HS-5 (cell line): ENCODE measurements around the gene DNAH17.
"Not testable (repeated sequence)": the region's sequence is repeated elsewhere in the genome, so short reads cannot be mapped to it uniquely, and the experiment has no call there.

ENCODE experiments used
- DNase-seq: peaks from one replicate; pipeline ENCODE4 v3.0.0-alpha.2; 2012; ENCODE audit warnings: low read depth

The DNAH17 gene

DNA sequence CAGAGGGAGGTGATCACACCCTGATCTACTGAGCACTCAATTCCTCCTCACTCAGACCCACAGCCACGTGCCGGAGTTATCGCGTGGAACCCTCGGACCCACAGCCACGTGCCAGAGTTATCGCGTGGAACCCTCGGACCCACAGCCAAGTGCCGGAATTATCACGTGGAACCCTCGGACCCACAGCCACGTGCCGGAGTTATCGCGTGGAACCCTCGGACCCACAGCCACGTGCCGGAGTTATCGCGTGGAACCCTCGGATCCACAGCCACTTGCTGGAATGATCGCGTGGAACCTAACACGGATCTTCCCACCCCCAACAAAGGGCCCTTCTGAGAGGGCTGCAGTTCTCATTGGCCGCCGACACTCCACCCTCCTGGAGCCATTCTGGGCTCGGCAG, 101.0 kb downstream of the DNAH17 start:
- no peak for DNase-seq

DNA sequence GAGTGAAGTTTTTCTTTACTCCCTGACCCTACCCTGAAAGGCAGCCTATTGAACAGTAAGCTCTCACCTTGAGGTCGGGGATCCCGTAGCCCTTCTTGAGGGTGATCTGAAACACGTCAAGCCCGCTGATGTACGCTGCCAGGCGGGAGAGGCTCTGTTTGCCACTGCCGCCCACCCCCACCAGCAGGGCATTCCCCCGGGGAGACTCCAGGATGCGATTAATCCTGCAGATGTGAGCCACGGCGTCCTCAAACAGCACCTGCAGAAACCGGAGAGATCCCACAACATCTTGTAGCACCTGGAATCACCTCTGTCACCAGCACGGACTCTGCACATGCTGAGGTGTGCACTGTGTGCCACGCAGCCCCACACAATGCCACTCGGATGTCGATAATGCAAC, 102.0 kb downstream of the DNAH17 start:
- no peak for DNase-seq

DNA sequence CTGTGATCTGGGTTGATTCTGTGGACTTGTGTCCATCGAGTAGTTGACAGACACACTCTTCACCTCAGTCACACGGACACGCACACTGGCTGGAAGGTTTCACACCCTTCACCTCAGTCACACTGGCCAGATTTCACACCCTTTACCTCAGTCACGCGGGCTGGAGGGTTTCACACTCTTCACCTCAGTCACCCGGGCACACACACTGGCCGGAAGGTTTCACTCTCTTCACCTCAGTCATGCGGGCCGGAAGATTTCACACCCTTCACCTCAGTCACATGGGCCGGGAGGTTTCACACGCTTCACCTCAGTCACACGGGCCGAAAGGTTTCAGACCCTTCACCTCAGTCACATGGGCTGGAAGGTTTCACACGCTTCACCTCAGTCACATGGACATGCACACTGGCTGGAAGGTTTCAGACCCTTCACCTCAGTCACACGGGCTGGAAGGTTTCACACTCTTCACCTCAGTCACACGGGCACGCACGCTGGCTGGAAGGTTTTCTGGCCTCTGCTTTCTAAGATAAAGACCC, 102.5 kb downstream of the DNAH17 start:
- DNase-seq: no peak

DNA sequence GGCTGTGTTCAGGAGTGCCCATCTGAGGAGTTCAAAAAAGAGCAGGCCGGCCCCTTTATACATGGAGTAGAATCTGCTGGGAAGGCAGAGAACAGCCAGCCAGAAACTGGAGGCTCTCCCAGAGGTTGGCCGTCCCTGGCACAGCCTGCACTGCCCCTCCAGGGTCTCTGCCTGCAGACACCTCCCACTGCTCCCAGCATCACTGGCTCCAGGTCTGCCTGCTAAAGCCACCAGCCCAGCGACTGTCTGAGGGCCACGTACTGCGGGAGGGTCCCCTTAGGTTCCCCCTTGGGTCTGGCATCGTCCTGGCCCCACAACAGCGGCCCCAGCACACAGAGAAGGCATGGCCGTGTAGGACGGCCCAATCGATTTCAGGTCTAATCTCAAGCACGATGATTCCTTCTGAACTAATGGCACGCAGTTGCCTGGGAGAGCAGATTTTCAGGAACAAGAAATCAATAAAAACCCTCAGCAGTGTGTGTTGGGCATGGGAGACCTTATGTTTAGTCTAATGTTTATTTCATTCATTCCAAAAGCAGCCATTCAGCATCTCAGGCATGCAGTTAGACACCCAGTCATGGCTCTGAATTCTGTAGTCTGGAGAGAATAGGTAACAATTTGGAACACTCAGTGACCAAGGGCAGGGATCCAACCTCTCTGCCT, 103.1 kb downstream of the DNAH17 start:
- DNase-seq: no peak

DNA sequence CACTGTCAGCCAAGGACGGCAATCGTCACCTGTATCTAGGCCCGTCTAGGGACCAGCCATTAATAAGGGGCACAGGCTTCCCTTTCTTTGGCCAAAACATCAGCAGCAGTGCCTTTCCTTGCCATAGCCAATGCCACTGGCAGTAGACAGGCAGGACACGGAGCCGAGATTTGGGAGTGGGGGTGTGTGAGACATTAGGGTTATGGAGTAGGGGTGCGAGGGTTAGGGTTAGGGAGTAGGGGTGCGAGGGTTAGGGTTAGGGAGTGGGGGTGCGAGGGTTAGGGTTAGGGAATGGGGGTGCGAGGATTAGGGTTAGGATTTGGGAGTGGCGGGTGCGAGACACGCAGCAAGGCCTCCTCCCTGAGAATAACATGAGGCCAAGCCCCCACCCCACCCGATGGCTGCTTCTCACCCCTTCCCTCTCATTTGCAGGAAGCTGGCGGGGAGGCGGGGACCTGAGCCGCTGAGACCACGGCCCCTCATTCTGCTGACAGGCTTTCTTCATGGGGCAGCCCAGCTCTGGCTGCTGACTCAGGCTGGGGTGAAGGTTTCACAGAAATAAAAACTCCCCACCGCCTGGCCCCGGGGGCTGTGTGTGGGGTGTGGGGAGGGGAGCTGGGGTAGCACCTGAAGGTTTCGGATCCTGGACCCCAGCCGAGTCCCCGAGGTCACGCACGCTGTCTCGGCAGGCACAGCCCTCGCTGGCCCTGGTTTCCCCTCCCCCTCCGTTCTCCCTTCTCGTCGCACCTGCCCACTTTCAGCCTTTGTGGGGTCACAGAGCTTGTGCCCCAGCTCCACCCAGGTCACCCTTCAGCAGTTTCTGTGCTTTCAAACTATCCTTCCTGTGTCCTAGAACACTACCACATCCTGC, 104.9 kb downstream of the DNAH17 start:
- DNase-seq: no peak

DNA sequence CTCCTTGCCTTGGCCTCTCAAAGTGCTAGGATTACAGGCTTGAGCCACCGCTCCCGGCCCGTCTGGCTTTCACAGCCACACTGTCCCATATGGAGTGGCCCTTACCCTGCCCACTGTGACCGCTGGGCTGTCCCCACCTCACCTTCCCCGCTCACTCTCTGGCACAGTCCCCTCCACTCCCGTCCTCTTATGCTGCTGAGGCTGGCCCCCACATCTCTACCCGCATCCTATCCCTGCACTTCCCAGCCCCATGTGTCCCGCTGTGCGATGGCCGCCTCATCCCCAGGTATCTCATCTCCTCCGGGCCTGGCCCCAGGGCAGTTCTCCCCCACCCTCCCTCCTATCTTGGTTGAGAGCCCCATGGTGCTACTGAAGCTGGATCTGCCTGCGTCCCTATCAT, 105.6 kb downstream of the DNAH17 start:
- no peak for DNase-seq

DNA sequence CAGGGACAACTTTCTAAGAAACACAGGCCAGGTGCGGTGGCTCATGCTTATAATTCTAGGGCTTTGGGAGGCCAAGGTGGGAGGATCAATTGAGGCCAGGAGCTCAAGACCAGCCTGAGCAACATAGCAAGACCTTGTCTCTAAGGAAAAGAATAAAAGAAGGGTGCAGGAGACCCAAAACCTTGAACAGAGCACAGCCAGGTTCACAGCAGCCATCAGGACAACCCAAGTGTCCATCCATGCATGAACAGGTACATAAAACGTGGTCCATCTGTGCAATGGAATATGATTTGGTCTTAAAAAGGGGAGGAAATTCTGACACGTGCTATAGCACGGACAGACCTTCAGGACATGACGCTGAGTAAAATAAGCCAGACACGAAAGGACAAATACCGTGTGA, 107.8 kb downstream of the DNAH17 start:
- no peak for DNase-seq

DNA sequence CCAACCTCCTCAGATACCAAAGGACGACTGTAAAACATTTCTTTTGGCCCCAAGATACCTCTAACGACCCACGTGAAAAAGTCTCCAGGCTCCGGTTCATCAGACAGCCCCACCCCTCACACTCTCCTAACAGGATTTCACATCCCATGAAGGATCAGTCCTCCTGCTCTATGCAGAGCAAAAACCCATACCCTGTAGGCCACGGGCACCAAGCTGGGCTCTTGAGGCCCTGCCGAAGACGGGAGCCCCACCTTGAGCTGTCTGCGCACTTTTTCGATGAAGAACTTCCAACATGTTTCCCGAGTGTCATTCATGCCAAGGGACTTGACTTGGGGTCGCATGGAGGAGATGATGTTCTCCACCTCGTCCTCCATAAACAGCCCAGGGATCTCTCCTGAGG, 108.8 kb downstream of the DNAH17 start:
- DNase-seq: no peak

DNA sequence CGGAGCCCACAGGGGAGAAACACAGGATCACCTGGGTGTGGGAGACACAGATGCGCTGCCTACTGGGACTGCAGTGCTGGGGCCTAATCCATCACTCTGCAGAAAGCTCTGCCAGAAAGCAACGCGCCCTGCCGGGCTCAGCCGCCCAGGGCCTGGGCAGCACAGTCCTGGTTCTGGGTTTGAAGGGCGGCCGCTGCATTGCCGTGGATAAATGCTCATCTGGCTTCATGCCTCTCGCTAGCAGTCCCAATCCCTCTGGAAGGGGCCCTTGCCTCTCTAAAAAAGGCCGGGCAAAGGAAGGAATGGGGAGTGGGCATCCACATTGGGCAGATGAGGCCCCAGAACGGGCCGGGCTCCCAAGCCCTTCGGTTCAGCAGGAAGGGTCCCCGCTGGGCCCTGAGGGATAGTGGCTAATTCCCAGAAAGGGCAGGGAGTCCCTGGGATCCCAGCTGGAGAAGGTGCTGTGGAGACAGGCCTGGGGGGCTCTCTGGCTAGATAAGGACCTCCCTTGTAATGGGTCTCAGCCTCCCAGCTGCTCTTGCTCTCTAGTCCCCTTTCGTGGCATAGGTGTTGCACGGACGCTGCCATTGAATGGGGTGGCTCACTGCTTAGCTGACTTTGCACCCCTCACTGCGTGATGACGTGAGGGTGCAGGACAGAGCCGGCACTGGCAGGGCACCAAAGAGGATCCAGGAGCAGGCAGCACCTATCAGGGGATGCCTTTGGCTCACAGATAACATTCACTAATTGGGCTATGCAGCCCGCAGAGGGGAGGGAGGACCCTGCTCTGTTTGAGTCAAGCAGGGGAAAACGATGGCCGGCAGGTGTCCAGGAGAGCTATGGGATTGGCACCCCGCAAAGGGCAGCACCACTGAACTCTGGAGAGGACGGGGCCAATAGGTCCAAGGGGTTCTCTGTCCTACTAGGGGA, 110.1 kb downstream of the DNAH17 start:
- no peak for DNase-seq

DNA sequence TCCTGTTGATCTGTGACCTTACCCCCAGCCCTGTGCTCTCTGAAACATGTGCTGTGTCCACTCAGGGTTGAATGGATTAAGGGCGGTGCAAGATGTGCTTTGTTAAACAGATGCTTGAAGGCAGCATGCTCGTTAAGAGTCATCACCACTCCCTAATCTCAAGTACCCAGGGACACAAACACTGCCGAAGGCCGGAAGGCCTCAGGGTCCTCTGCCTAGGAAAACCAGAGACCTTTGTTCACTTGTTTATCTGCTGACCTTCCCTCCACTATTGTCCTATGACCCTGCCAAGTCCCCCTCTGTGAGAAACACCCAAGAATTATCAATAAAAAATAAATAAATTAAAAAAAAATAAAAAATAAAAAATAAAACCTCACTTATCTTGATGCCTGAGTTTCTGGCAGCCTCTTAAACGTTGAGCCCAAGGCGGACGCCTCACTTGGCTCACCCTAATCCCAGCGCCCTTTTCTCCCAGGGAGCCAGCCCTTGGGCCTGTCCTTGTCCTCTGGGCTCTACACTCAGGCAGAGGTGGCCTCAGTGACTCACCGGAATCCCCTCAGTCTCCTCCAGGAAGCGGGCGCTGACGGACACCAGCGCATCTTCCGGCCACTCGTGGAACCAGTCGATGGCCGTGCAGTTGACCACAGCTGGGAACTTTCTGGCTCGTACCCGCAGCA, 110.9 kb downstream of the DNAH17 start:
- DNase-seq: not testable (repeated sequence)

DNA sequence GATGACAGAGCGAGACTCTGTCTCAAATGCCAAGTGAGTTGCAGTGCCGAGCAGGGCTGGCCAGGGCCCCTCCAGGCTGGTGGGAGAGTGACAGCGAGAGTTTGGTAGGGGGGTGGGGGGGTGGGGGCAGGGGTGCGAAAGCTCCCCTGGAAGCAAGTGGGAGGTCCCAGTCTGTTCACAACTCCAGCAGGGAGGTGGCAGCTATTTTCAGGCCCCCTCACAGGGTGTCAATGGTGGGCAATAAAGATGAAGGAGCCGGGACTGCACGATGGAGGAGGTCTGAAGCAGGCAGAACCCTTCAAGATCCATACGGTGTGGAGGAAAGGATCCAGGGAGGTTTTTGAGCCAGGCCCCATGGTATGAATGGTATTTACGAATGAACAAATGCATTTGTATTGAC, 115.0 kb downstream of the DNAH17 start:
- DNase-seq: no peak

DNA sequence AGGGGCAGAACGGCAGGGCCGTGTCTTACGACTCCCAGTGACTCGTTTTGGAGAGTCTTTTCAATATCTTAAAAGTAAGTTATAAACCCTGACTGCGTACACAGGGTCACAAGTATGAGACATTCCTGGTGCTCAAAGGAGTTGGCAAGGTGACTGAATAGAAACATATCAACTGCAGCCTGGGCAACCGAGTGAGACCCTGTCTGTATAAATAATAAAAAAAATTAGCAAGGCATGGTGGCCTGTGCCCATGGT, 115.5 kb downstream of the DNAH17 start:
- no peak for DNase-seq

DNA sequence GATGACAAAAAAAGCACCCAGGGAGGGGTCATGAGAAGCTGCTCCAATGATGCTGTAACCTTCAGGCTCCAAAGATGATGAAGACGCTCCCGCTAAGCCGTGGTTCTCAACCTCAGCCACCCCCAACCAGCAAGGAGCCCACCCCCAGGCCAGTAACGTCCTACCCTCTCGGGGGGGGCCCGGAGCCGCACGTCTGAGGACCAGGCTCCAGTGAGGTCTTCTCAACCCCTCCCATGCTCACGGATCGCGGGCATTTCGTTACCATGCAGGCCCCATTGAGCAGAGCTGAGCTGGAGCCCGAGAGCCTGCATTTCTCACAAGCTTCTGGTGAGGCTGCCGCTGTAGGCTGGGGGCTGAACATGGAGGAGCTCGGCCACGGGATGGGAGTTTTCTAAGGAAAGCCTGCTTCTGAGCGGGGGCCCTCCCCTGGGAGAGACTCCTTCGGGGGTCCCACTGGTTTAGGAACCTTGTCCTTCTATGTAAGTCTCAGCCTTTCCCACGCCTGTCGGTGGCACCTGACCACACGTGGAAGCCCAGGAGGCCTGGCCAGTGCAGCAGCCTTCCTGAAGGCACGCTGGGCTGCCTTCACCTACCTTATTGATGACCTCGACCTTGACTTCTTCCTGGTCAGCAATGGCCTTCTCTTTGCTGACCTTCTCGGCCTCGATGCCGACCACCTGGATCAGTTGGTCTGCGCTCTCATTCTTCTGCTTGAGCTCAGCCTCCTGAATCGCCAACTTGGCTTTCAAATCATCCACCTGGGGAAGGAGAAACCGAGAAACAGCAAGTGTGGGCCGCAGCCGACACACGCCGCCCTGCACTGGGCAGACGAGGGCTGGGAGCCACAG, 116.0 kb downstream of the DNAH17 start:
- no peak for DNase-seq

DNA sequence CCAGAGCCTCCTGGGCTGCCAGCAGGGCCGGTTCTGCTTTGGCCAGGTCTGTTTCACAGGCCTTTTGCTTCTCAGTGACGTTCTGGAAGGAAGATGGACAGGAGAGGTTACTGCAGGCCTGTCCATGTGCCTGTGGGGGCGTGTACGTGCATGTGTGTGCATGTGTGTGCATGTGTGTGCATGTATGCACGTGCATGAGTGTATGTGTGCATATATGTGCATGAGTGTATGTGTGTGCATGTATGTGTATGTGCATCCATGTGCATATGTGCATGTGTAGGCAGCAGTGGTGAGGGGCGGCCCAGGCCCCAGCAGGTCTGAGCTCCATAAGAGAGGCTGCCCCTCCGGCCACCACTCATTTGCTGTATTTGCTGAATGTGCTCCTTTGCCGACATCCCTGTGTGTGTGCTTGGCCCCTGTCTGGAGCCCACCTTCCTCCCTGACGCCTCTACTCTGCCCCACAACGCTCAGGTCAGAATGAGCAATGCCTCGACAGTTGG, 117.0 kb downstream of the DNAH17 start:
- no peak for DNase-seq

DNA sequence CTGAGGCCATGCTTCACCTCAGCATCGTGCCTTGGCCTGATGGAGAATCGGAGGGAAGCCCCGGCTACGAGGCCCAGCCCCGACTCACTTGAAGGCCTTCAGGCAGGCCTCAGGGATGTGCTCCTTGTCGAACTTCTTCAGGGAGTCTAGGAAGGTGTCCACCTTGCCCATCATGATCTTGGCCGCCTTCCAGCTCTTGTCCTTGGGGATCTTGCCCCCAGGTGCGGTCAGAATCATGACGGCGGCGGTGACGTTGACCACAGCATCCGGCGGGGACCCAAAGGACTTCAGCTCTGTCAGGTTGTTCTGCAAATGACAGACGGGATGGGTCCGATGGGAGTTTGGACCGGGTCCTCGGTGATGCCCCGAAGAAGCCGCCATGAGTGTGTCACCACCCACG, 117.5 kb downstream of the DNAH17 start:
- DNase-seq: no peak

DNA sequence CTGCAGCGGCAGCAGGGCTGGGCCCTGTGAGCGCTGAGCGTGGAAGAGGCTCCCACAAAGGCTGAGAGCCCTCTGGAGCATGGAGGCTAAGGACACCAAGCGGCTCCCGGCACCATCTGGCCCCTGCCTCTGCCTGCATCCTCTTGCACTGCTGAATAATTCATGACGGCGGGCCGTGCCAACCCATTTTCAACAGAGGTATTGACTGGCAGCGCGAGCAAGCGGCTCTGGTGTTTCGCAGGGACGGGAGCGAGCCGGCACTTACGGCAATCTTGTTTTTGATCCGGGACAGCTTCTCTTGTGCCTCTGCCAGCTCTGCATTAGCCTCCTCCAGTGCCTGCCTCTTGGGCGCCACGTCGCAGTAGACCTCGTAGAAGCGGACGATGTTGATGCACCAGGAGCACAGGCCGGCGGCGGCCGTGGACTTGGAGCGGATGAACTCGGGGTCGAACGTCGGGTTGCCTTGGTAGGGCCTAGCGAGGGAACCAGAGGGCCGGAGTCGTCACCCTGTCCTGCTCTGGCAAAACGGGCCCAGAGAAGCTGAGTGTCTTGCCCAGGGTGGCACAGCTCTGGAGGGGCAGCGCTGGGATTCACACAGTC, 118.4 kb downstream of the DNAH17 start:
- no peak for DNase-seq

DNA sequence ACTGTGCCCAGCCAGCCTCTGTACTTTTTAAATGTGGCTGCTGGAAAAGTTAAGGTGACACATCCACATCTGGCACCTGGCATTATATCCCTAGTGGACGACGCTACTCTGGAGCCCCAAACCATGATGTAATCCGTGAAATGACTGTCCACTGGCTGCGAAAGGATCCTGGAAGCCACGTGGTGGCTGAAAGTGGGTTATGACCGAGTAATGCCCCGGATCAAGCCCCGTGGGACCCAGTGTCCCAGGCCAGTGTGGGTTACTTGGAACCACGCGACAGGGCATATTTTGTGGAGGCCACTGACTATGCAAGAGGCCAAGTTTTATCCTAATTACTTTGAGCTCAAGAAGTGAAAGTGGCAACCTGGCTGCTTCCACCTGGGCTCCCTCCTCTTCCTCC, 119.1 kb downstream of the DNAH17 start:
- DNase-seq: no peak

DNA sequence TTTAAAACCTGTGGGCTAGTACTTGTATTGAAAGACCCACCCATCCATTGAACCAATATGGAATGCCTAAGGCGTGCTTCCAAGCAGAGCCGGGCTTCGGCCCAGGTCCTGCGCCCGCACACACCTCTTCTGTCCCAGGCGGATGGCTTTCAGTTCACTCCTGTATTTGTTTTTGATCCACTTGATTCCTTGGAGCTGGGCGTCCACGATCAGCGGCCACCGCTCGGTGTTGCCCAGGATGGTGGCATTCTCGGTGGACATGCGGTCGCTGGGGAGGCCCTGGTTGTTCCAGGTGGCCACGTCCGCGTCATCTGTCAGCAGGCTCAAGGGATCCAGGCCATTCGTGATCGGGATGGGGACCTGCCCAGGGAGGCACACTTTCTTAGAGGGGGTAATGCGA, 122.8 kb downstream of the DNAH17 start:
- DNase-seq: no peak

DNA sequence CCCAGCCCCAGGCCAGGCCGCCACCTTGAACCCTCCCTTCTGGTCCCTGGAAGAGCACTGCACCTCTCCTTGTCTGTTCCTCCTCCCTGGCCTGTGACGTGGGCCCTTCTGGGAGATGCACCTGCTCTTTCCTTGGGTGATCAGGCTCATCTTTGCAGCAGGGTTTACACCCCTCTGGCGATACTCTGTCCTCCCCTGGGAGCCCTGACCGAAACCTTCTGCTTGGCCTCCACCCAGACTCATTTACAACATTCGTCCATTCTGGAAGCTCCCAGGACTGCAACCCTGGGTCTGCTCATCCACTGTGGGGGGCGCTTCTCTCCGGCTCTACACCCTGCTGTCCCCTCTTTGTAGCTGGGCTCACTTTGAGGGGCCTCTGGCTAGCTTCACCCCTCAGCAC, 125.4 kb downstream of the DNAH17 start:
- DNase-seq: no peak

DNA sequence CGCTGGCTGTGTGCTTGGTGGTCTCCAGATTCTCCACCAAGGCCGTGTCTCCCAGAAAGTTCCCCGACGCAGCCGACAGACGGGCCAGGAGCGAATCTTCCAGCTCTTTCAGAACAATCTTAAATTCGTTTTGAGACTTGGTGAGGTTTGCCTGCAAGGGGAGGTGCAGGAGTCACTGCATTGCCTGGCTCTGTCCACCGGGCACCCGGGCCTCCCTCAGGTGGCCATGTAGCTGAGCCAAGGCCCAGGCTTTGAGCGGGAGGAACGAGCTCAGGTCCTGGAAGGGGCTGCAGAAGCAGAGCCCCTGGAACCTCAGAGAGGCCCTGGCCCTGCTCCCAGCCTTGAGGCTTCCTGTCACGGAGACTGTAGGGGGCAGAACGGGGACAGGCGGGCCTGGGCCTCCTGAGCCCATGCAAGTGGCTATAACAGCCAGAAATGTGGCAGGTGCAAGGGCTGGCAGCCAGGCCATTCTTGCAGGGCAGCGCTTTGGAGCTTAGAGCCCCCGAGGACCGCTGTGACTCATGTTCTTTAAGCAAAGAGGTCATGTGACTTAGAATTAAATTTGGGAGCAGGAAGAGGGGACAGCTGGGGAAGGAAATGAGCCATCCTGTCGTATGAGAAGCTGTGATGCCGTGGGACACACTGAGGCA, 126.4 kb downstream of the DNAH17 start:
- DNase-seq: no peak
